Activated CD8-positive, alpha-beta memory T cell treated with anti-CD3 and anti-CD28 coated beads for 36 hours (primary cell): ENCODE data around the gene CLPX. TPM values are rescaled to one million over a fixed set of nuclear protein-coding genes. Genes with fewer than 3 reads are reported as not detected.

Experiments used
- total RNA-seq, 2 experiments: library from RNA; stranded (reverse); gene quantifications; one replicate each; pipeline ENCODE4 v1.2.3, GENCODE V29; 2021

The CLPX gene
- total RNA-seq, 2 experiments from 2014 or later = 62.8 to 67.6 TPM

Other genes with a start within 250 kb of the CLPX start
- 10 to 100 TPM; 69.4 to 69.6 TPM for gene SPG21, start 195.4 kb downstream of the CLPX start, total RNA-seq
- gene MTFMT, start 155.7 kb downstream of the CLPX start, total RNA-seq = 10 to 100 TPM; 24.8 to 27.1 TPM
- not detected for gene SLC51B, start 140.0 kb downstream of the CLPX start, total RNA-seq
- gene RASL12, start 117.4 kb downstream of the CLPX start, total RNA-seq = not detected
- gene KBTBD13, start 108.6 kb downstream of the CLPX start, total RNA-seq = not detected
- gene UBAP1L, start 70.1 kb downstream of the CLPX start, total RNA-seq = 1 to 10 TPM; 2.8 to 2.9 TPM
- 10 to 100 TPM; 38.3 to 39.4 TPM for gene PDCD7, start 51.5 kb downstream of the CLPX start, total RNA-seq
- gene CILP, start 26.1 kb upstream of the CLPX start, total RNA-seq = under 1 TPM in 1 of 2 experiments, not detected in 1; 0.04 TPM
- gene PARP16, start 101.5 kb upstream of the CLPX start, total RNA-seq = 10 to 100 TPM; 11.3 to 12.5 TPM
- not detected for gene RNU5A-1, start 110.7 kb upstream of the CLPX start, total RNA-seq
- gene RNU5B-1, start 119.3 kb upstream of the CLPX start, total RNA-seq = not detected
- gene IGDCC3, start 192.7 kb upstream of the CLPX start, total RNA-seq = not detected
- gene IGDCC4, start 237.6 kb upstream of the CLPX start, total RNA-seq = under 1 TPM; 0.27 to 0.29 TPM